K562 (cell line): ENCODE data around the gene FAM118B. TPM values are rescaled to one million over a fixed set of nuclear protein-coding genes. Genes with fewer than 3 reads are reported as not detected.

ENCODE experiments used
- ATAC-seq: fragments of 200-7000 bp; cut with Tn5 transposase; 3 replicates; pipeline ENCODE4 v1.9.1; 2020; ENCODE audit warnings: moderate library complexity
- BruUV-seq: library from RNA; stranded (reverse); fragments of 400-500 nt; replicated peaks from 2 replicates; lab custom pipeline; 2021; lab: Mats Ljungman, UMichigan
- CTCF ChIA-PET: fragments of 300-600 bp; formaldehyde crosslinking; extraction: SDS; loops from one replicate; lab custom pipeline; 2021; ENCODE audit warnings: low intra/inter-chr PET ratio; lab: Yijun Ruan, JAX
- POLR2A ChIA-PET: fragments of 300-600, 350-650 bp; sonication (Branson Sonifier 250); formaldehyde crosslinking; extraction: SDS; loops from one replicate; lab custom pipeline; 2021; ENCODE audit warnings: antibody characterized with exemption, inconsistent platforms; lab: Yijun Ruan, JAX
- DNase-seq, 4 experiments: peaks; one replicate each; pipeline versions ENCODE4 v3.0.0 to v3.0.0-alpha.2; 2011 to 2018; ENCODE audit warnings: low spot score in 3 of 4, mixed read lengths in 3 of 4; ENCODE audit errors: extremely low read depth in 1 of 4
- FAIRE-seq: peaks from 2 replicates; lab custom pipeline; 2011; peaks lifted over from hg19 to GRCh38; lab: Jason Lieb, UNC
- H2AFZ ChIP-seq: 2 replicates; pipeline ENCODE4 v1.6.0; 2011; ENCODE audit warnings: low read depth, low read length, control low read depth, inconsistent platforms
- H3K27ac ChIP-seq: fragments of 200-600 bp; 3 replicates; pipeline ENCODE4 v1.8.0; 2011; ENCODE audit warnings: low read depth, mild to moderate bottlenecking, control low read depth, inconsistent platforms, low read length, moderate library complexity, mixed read lengths; ENCODE audit errors: extremely low read depth
- H3K27me3 ChIP-seq, 2 experiments: fragments of 300-600 bp in 1 of 2; 2 replicates in 1 of 2; 3 replicates in 1 of 2; pipeline versions ENCODE4 v1.6.0 to v1.8.0; 2011; ENCODE audit warnings: inconsistent platforms in 2 of 2, low read length in 2 of 2, mild to moderate bottlenecking in 1 of 2, mixed read lengths in 1 of 2, moderate library complexity in 1 of 2; ENCODE audit not compliant: control insufficient read depth in 2 of 2, insufficient read depth in 2 of 2
- H3K36me3 ChIP-seq: fragments of 300-600 bp; 3 replicates; pipeline ENCODE4 v1.8.0; 2011; ENCODE audit warnings: mild to moderate bottlenecking, low read length, inconsistent platforms; ENCODE audit not compliant: control insufficient read depth, insufficient read depth
- H3K4me1 ChIP-seq, 2 experiments: fragments of 200-600 bp in 1 of 2; replicated peaks in 1 of 2; 2 replicates in 1 of 2; 3 replicates in 1 of 2; pipeline versions ENCODE4 v1.5.1 to v1.8.0; 2011; ENCODE audit warnings: inconsistent platforms in 2 of 2, low read length in 2 of 2, mild to moderate bottlenecking in 1 of 2, mixed read lengths in 1 of 2, moderate library complexity in 1 of 2; ENCODE audit not compliant: control insufficient read depth in 2 of 2, insufficient read depth in 2 of 2
- H3K4me2 ChIP-seq: 2 replicates; pipeline ENCODE4 v1.6.1; 2011; ENCODE audit warnings: low read length, control low read depth, inconsistent platforms, mixed read lengths; ENCODE audit not compliant: insufficient read depth
- H3K4me3 ChIP-seq: fragments of 200-600 bp; sonication (generic), shearing (Covaris generic); 2 replicates; pipeline ENCODE4 v1.5.1; 2016; ENCODE audit warnings: control low read depth, inconsistent platforms
- H3K79me2 ChIP-seq: fragments of 200-600 bp; 3 replicates; pipeline ENCODE4 v1.8.0; 2011; ENCODE audit warnings: low read length, inconsistent platforms; ENCODE audit not compliant: control insufficient read depth, insufficient read depth
- H3K9ac ChIP-seq, 2 experiments: 2 replicates each; pipeline versions ENCODE4 v1.6.0 to v1.6.1; 2011; ENCODE audit warnings: low read depth in 2 of 2, low read length in 2 of 2, control low read depth in 1 of 2, inconsistent platforms in 1 of 2, mild to moderate bottlenecking in 1 of 2, mixed read lengths in 1 of 2; ENCODE audit not compliant: insufficient read depth in 1 of 2
- H3K9me1 ChIP-seq: one replicate; pipeline ENCODE4 v1.6.0; 2011; ENCODE audit warnings: inconsistent platforms, mild to moderate bottlenecking, low read length, moderate library complexity; ENCODE audit not compliant: control insufficient read depth, insufficient read depth
- H3K9me3 ChIP-seq: replicated peaks from 2 replicates; pipeline ENCODE4 v1.5.1; 2011; ENCODE audit warnings: low read depth, low read length, inconsistent platforms; ENCODE audit not compliant: control insufficient read depth, insufficient read depth
- H4K20me1 ChIP-seq: replicated peaks from 2 replicates; pipeline ENCODE4 v1.6.1; 2011; ENCODE audit warnings: low read length, inconsistent platforms, mixed read lengths; ENCODE audit not compliant: control insufficient read depth, insufficient read depth
- ADNP ChIP-seq: fragments of 200-800 bp; sonication (Bioruptor generic); IDR thresholded peaks from 2 replicates; pipeline ENCODE4 v1.6.1; 2016; ENCODE audit warnings: missing genetic modification characterization, missing compliant biosample characterization
- BCOR ChIP-seq: fragments of 450-650 bp; IDR thresholded peaks from 2 replicates; pipeline ENCODE4 v1.6.1; 2016
- NCOR1 ChIP-seq: fragments of 450-650 bp; IDR thresholded peaks from 2 replicates; pipeline ENCODE4 v1.6.1; 2016; ENCODE audit warnings: mild to moderate bottlenecking, moderate library complexity
- RBFOX2 ChIP-seq: fragments of 200-400 bp; formaldehyde crosslinking; IDR thresholded peaks from 2 replicates; pipeline ENCODE4 v1.6.1; 2017; ENCODE audit warnings: low read depth, mild to moderate bottlenecking, low read length, moderate library complexity
- RBM25 ChIP-seq: fragments of 200-400 bp; formaldehyde crosslinking; IDR thresholded peaks from 2 replicates; pipeline ENCODE4 v1.6.1; 2018; ENCODE audit warnings: low read length, low read depth, moderate library complexity; ENCODE audit not compliant: severe bottlenecking
- ZNF277 ChIP-seq: fragments of 250-450 bp; sonication (Bioruptor Pico); IDR thresholded peaks from 2 replicates; pipeline ENCODE4 v1.8.0; 2022; ENCODE audit warnings: inconsistent platforms, mild to moderate bottlenecking, moderate library complexity, borderline replicate concordance
- ZNF431 ChIP-seq: sonication (generic); formaldehyde crosslinking; IDR thresholded peaks from 2 replicates; pipeline ENCODE4 v1.8.0; 2022; ENCODE audit warnings: mild to moderate bottlenecking, missing genetic modification reagents
- WGBS: fragments of 100-300 bp; shearing (Covaris generic); methylation state at CpG from one replicate; pipeline ENCODE4 v1.1.6; 2016; ENCODE audit warnings: low coverage, mixed read lengths; ENCODE audit not compliant: insufficient coverage; ENCODE audit errors: missing lambda C conversion rate; 5-methylcytosine and 5-hydroxymethylcytosine counted together
- in situ Hi-C: fragments of 300-500 bp; cut with MboI; formaldehyde crosslinking; loops from 4 replicates; pipeline ENCODE4 v1.15.0; 2018; ENCODE audit warnings: inconsistent platforms, mixed read lengths
- intact Hi-C: fragments of 100-400 bp; cut with micrococcal nuclease; formaldehyde crosslinking; loops from 2 replicates; pipeline ENCODE4 v1.14.2; 2022
- polyA plus RNA-seq, 8 experiments: library from polyadenylated mRNA; depleted of rRNA in 4 of 8; stranded (reverse) in 5 of 8; unstranded in 3 of 8; fragments of >200 nt; fragmentation: Nextera tagmentation in 2 of 8; fragmentation: Illumina TruSeq in 1 of 8; extraction: Ambion mirVana in 2 of 8; extraction: Trizol in 1 of 8; gene quantifications; 2 replicates each; pipeline versions ENCODE4 v1.2.1 to v1.2.3, GENCODE V29; 2011 to 2014; ENCODE audit warnings: inconsistent platforms in 1 of 8, missing spikeins in 1 of 8
- total RNA-seq, 7 experiments: library from RNA; depleted of rRNA in 6 of 7; stranded (reverse); fragments of >200 nt in 6 of 7; fragmentation: Illumina TruSeq in 2 of 7; extraction: Trizol in 2 of 7; gene quantifications; 2 replicates each; pipeline versions ENCODE4 v1.2.1 to v1.2.3, GENCODE V29; 2011 to 2021; ENCODE audit warnings: low replicate concordance in 1 of 7
- TF ChIP-seq, protein P1 (sequence below): fragments of 250-450 bp; sonication (Bioruptor Pico); IDR thresholded peaks from 2 replicates; pipeline ENCODE4 v1.8.0; 2021; ENCODE audit warnings: mild to moderate bottlenecking, moderate library complexity

The FAM118B gene
- total and polyA plus RNA-seq, 9 of the 15 experiments (the other 6 are each of a cell fraction or from before 2014, with no cell fraction given), result 12.0 to 49.0 (median 22.1) TPM

DNA sequence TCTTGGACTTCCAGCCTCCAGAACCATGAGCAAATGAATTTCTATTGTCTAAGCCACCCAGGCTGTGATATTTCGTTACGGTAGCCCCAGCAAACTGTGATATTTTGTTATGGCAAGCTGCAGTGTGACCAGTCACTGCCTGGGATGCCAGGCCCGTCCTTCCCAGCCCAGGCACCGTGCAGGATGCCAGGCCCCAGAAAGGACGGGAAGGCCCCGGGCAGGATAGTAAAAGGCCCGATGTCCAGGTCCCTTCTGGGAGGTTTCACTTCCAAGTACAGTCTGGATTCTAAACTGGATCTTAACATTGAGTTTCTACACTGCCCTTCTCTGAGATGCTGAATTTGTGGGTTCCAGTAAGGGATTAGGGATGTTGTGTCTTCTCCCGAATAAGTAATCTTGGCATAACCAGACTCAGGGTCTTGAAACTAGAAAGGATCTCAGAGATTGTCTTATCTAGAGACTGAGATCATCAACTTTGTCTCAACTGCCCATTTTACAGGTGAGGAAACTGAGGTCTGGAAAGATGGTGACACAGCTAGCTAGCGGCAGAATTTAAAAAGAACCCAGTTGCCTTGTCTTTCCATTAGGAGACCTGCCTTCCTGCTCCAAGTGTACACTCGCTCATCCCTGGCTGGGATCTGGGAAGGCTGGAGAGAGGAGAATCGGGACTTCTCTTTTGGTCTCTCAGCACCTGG is 20.1 kb upstream of the FAM118B start:
- FAIRE-seq (no peak), DNase-seq (no peak), ATAC-seq (no peak)
- Histone ChIP-seq H3K27me3 (no peaks in the 10 kb centered on the region), H3K4me3 (no peak overlapping the region), H3K9me1 (no peaks in the 10 kb centered on the region), H2AFZ (no peak overlapping the region), H3K4me1 (no peaks in the 10 kb centered on the region), H3K79me2 (no peaks in the 10 kb centered on the region), H3K9ac (no peak overlapping the region), H3K27ac (no peak overlapping the region), H4K20me1 (peaks cover 5% of the 10 kb centered on the region; the same call in 1 of the 2 replicates), H3K4me2 (no peak overlapping the region), H3K9me3 (no peaks in the 10 kb centered on the region), H3K36me3 (peaks cover 60% of the 10 kb centered on the region)
- TF ChIP-seq, protein P1, sequence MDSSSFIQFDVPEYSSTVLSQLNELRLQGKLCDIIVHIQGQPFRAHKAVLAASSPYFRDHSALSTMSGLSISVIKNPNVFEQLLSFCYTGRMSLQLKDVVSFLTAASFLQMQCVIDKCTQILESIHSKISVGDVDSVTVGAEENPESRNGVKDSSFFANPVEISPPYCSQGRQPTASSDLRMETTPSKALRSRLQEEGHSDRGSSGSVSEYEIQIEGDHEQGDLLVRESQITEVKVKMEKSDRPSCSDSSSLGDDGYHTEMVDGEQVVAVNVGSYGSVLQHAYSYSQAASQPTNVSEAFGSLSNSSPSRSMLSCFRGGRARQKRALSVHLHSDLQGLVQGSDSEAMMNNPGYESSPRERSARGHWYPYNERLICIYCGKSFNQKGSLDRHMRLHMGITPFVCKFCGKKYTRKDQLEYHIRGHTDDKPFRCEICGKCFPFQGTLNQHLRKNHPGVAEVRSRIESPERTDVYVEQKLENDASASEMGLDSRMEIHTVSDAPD (CRISPR knock-in tag), result no peak
- TF ChIP-seq RBM25 (peak; percentile 83), BCOR (0 out of 2 replicates have a peak, but pooled peaks have one; percentile 39), RBFOX2 (no peak), ZNF431 (no peak), ADNP (tag) (no peak), NCOR1 (no peak), ZNF277 (CRISPR knock-in tag) (no peak)
- ChIA-PET CTCF (no interaction called here), POLR2A (interaction anchor here (0.6 kb wide), 1 partner anchor 20 kb away, joined by 3 read pairs; the partner anchor contains the start of gene RPUSD4)
- no TSS peak for BruUV-seq
- intact Hi-C loops, result loop anchor here (5.0 kb wide), 1 partner anchor 249 kb away; no protein-coding TSS in a partner anchor
- in situ Hi-C loops, result no loop called here
- WGBS, result 94% methylated on average over 11 of the region's 11 CpGs
